Upper lobe of left lung (tissue), 6 donors: ENCODE data around the gene NCCRP1. TPM values are rescaled to one million over a fixed set of nuclear protein-coding genes. Genes with fewer than 3 reads are reported as not detected.
A peak's percentile ranks its signal among the peaks of the same experiment; 100 is the strongest.

Experiments used
- ATAC-seq, 2 donors: fragments of 200-7000 bp; cut with Tn5 transposase; one replicate each; pipeline ENCODE4 v1.9.1; 2022; ENCODE audit warnings: mild to moderate bottlenecking in 2 of 2, moderate library complexity in 2 of 2; ENCODE audit not compliant: low FRiP score in 2 of 2
- DNase-seq, 2 donors: peaks; one replicate each; pipeline ENCODE4 v3.0.0-alpha.2; 2019 to 2020
- H3K27ac ChIP-seq, 4 donors: fragments of 200-600 bp; sonication (generic); one replicate each; pipeline ENCODE4 v1.5.1; 2016 to 2019
- H3K27me3 ChIP-seq, 4 donors: fragments of 200-600 bp; sonication (generic); one replicate each; pipeline ENCODE4 v1.5.1; 2017 to 2019
- H3K36me3 ChIP-seq, 4 donors: fragments of 200-600 bp; sonication (generic); one replicate each; pipeline ENCODE4 v1.5.1; 2016 to 2019
- H3K4me1 ChIP-seq, 4 donors: fragments of 200-600 bp; sonication (generic); one replicate each; pipeline ENCODE4 v1.5.1; 2018 to 2019
- H3K4me3 ChIP-seq, 4 donors: fragments of 200-600 bp; sonication (generic); one replicate each; pipeline ENCODE4 v1.5.1; 2017 to 2019; ENCODE audit warnings: mild to moderate bottlenecking in 2 of 4, moderate library complexity in 1 of 4
- H3K9me3 ChIP-seq, 4 donors: fragments of 200-600 bp; sonication (generic); one replicate each; pipeline ENCODE4 v1.5.1; 2018 to 2019
- CTCF ChIP-seq, 6 experiments: fragments of 450-650 bp in 4 of 6; fragments of 200-600 bp in 2 of 6; sonication (generic) in 2 of 6; IDR thresholded peaks; one replicate each; pipeline ENCODE4 v1.5.1; 2016 to 2019; ENCODE audit warnings: antibody characterized with exemption in 6 of 6
- EP300 ChIP-seq, 4 donors: sonication (generic); formaldehyde crosslinking; IDR thresholded peaks; one replicate each; pipeline ENCODE4 v1.5.1; 2017; ENCODE audit warnings: antibody characterized with exemption in 4 of 4, control low read depth in 2 of 4
- POLR2A ChIP-seq, 4 donors: fragments of 450-650 bp; IDR thresholded peaks; one replicate each; pipeline ENCODE4 v1.5.1; 2016 to 2017; ENCODE audit warnings: antibody characterized with exemption in 4 of 4, mild to moderate bottlenecking in 2 of 4
- POLR2AphosphoS5 ChIP-seq, 2 donors: sonication (generic); formaldehyde crosslinking; IDR thresholded peaks; one replicate each; pipeline ENCODE4 v1.5.1; 2017; ENCODE audit warnings: antibody characterized with exemption in 2 of 2
- WGBS, 2 donors: methylation state at CpG; one replicate each; pipeline ENCODE4 v1.1.5; 2017 to 2018; 5-methylcytosine and 5-hydroxymethylcytosine counted together
- total RNA-seq, 6 donors: library from RNA; depleted of rRNA in 4 of 6; stranded (reverse); fragments of >200 nt in 4 of 6; gene quantifications; one replicate each; pipeline versions ENCODE4 v1.1.0 to v1.2.1, GENCODE V29; 2016 to 2021
- donor health status: DM: no; HTN: no; CAD: no; lungs with moderate emphysema.
- donor health status: DM: no; HTN: yes; CAD: no; lungs with severe emphysema.

The NCCRP1 gene
- total RNA-seq, 6 donors from 2014 or later = 0.47 TPM; not detected in 5

- DNase-seq = no peak
- H3K27ac ChIP-seq = peak overlapping the region in 2 of 4 donors; percentile 12 to 28
Measured at GRCh38 chr19:39150807-39151600, 45.8 kb upstream of the NCCRP1 start.

GRCh38 chr19:39152066-39152465 is 44.7 kb upstream of the NCCRP1 start:
- peaks cover 0 to 3% (median 0%) of the 10 kb centered on the region in 4 donors for H3K36me3 ChIP-seq
- no peak for TF ChIP-seq POLR2A (IDR thresholded peaks at IDR 0.05)
- no peak for TF ChIP-seq POLR2AphosphoS5 (IDR thresholded peaks at IDR 0.05)
- TF ChIP-seq CTCF (IDR thresholded peaks at IDR 0.05) = no peak
- no peak for TF ChIP-seq EP300 (IDR thresholded peaks at IDR 0.05)
- H3K9me3 ChIP-seq = no peaks in the 10 kb centered on the region
- H3K4me3 ChIP-seq = no peak overlapping the region
- H3K27me3 ChIP-seq = no peaks in the 10 kb centered on the region
- 95 to 96% methylated on average over 10 of the region's 10 CpGs for WGBS, 2 donors
- ATAC-seq (no peak), DNase-seq (no peak)
- H3K27ac ChIP-seq = peak overlapping the region in 1 of 4 donors; percentile 48
- peaks cover 33 to 51% (median 35%) of the 10 kb centered on the region in 4 donors for H3K4me1 ChIP-seq

More at GRCh38 chr19:39150807-39151600, 45.8 kb upstream of the NCCRP1 start:
- WGBS, 2 donors = 83 to 84% methylated on average over 21 to 26 of the region's 26 CpGs
- ATAC-seq = peak in 1 of 2 donors; percentile 8
- TF ChIP-seq POLR2AphosphoS5 (IDR thresholded peaks at IDR 0.05) (no peak), CTCF (IDR thresholded peaks at IDR 0.05) (no peak), POLR2A (IDR thresholded peaks at IDR 0.05) (no peak), EP300 (IDR thresholded peaks at IDR 0.05) (no peak)
- Histone ChIP-seq H3K36me3 (peaks cover 0 to 3% (median 0%) of the 10 kb centered on the region in 4 donors), H3K4me3 (no peak overlapping the region), H3K27me3 (no peaks in the 10 kb centered on the region), H3K4me1 (peaks cover 27 to 48% (median 31%) of the 10 kb centered on the region in 4 donors), H3K9me3 (no peaks in the 10 kb centered on the region)

- no peak for TF ChIP-seq POLR2AphosphoS5 (IDR thresholded peaks at IDR 0.05)
- peak in 1 of 6 experiments; percentile 15 for TF ChIP-seq CTCF (IDR thresholded peaks at IDR 0.05)
- no peak for TF ChIP-seq EP300 (IDR thresholded peaks at IDR 0.05)
- no peak for TF ChIP-seq POLR2A (IDR thresholded peaks at IDR 0.05)
- H3K27ac ChIP-seq = peak overlapping the region; percentile 2 to 65 (median 46)
- H3K4me1 ChIP-seq = peaks cover 54 to 68% (median 55%) of the 10 kb centered on the region in 4 donors
- H3K36me3 ChIP-seq = peaks cover 0 to 4% (median under 1%) of the 10 kb centered on the region in 4 donors
- no peaks in the 10 kb centered on the region for H3K9me3 ChIP-seq
- DNase-seq = no peak
- WGBS, 2 donors = 63 to 64% methylated on average over 13 of the region's 13 CpGs
- no peak for ATAC-seq
- no peak overlapping the region for H3K4me3 ChIP-seq
- no peaks in the 10 kb centered on the region for H3K27me3 ChIP-seq
Measured at GRCh38 chr19:39154100-39154628, 42.6 kb upstream of the NCCRP1 start.

- H3K4me1 ChIP-seq = peaks cover 59 to 73% (median 59%) of the 10 kb centered on the region in 4 donors
- H3K4me3 ChIP-seq = no peak overlapping the region
- H3K27me3 ChIP-seq = no peaks in the 10 kb centered on the region
- TF ChIP-seq CTCF (IDR thresholded peaks at IDR 0.05) (peak in 4 of 6 experiments; percentile 10 to 47 (median 16)), POLR2AphosphoS5 (IDR thresholded peaks at IDR 0.05) (no peak)
- WGBS, 2 donors = 43 to 50% methylated on average over 3 to 11 of the region's 11 CpGs
- DNase-seq (peak in 1 of 2 donors; percentile 85), ATAC-seq (peak; percentile 31 to 71)
- H3K27ac ChIP-seq = peak overlapping the region; percentile 2 to 65 (median 46)
- peaks cover 0 to 4% (median 2%) of the 10 kb centered on the region in 4 donors for H3K36me3 ChIP-seq
- no peaks in the 10 kb centered on the region for H3K9me3 ChIP-seq
Measured at GRCh38 chr19:39154629-39155100, 42.1 kb upstream of the NCCRP1 start.
